Activated CD4-positive, alpha-beta T cell treated with anti-CD3 and anti-CD28 coated beads, Interleukin-2, Interleukin-4, amounts not matched to agents 100 ng/mL and 50 ng/mL, durations not matched to agents 16 hours and 8 hours (primary cell): ENCODE data around the gene SLC22A25.
"Not testable (repeated sequence)": the region's sequence is repeated elsewhere in the genome, so short reads cannot be mapped to it uniquely, and the experiment has no call there.

Source experiments
- DNase-seq: peaks from one replicate; pipeline ENCODE4 v3.0.0-alpha.2; 2020; ENCODE audit warnings: low spot score

The SLC22A25 gene

DNA sequence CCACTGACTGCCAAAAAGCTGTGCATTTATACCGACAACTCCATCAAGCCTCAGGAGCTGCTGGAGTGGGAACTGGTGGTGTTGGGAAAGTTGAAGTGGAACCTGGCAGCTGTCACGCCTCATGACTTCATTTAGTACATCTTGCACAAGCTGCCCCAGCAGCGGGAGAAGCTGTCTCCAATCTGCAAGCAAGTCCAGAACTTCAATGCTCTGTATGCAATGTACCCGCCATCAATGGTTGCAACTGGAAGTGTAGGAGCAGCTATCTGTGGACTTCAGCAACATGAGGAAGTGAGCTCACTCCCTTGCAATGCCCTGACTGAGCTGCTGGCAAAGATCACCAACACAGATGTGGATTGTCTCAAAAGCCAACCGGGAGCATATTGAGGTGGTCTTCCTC lies at the start of gene SLC22A25:
TSS of gene SLC22A25 (minus strand) at position 67 of the 400 bp plus-strand sequence. CDS start 13,947 bp downstream, outside the sequence.
- no peak for DNase-seq

DNA sequence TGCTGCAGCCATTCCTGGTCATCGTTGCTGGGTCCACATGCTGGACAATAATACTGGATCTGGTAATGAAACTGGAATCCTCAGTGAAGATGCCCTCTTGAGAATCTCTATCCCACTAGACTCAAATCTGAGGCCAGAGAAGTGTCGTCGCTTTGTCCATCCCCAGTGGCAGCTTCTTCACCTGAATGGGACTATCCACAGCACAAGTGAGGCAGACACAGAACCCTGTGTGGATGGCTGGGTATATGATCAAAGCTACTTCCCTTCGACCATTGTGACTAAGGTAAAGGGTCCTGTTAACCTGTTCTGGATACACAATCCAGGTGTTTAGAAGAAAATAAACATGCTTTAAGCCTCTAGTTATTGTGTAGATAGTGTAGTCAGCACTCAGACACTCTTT lies 46.9 kb upstream of the SLC22A25 start:
- DNase-seq: no peak

DNA sequence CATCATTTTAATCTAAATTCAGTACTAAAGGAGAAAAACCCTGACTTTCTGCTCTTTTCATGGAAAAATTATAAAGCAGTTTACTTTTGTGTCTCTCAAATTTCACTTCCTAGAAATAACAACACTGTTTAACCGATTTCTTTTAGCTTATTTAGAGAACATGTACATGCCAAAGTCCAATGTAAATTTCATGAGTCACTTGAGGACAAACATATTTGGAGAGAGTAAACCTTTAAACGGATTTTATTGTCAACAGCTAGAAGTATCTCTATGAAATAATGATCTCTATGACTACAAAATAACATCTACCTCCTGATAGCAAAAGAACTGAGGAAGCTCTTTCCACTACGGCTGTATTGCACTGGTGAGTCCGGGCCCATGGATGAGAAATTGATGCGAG lies 46.3 kb upstream of the SLC22A25 start:
- no peak for DNase-seq

DNA sequence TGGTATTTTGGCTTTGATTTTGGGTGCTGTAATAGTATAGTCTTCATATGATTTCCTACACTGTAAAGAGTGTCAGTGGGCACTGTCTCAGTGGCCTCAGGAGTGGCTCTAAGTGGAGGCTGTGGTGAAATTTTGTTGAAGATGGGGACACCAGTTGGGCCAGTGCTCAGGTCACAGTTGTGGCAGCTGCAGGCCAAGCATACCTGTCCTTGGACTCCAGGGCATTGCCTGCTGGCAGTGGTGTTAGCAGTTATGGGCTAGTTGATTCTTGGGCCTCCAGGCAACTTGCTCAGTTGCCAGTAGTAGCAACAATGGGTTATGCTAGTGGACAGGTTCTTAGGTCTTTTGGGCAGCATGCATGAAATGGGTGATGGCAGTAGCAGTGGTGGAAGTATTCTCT lies 39.2 kb upstream of the SLC22A25 start:
- no peak for DNase-seq

DNA sequence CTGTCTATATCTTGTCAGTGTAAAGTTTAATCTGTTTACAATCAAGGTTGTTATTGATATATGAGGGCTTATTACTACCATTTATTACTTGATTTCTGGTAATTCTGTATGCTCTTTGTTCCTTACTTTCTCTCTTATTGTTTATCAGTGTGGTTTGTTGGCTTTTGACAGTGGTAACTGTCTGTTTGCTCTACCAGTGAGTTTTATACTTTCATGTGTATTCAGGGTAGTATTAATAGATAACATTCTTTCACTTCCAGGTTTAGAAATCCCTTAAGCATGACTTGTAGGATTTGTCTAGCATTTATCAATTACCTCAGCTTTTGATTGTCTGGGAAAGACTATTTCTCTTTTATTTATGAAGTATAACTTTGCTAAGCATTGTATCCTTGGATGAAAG lies 37.5 kb upstream of the SLC22A25 start:
- no peak for DNase-seq

DNA sequence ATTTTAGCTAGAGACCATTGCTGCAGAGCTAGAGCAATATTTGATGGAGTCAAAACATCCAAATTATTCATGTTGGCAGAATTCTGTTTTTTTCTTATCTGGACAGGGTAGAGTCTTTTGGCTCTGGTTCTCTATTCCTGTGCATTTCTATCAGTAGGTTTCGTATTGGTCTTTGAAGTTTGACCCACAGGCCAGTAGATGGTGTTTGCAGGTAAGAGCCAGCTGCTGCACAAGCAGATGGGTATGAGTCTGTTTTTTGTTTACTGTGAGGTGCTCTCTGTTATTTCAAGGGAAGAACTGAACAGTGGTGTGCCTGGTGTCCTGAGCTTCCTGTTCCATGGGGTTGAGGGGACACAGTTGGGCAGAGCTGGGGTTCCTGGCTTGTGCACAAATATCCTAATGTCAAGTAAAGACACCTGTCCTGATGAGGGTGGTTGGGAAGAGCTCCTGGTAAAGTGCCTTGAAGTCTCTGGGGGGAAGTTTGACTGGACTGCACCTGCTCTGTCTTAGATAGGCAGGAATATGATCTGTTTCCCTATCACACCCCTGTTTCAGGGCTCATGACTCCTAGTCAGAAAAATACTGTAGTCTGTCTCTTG lies 34.0 kb upstream of the SLC22A25 start:
- no peak for DNase-seq

DNA sequence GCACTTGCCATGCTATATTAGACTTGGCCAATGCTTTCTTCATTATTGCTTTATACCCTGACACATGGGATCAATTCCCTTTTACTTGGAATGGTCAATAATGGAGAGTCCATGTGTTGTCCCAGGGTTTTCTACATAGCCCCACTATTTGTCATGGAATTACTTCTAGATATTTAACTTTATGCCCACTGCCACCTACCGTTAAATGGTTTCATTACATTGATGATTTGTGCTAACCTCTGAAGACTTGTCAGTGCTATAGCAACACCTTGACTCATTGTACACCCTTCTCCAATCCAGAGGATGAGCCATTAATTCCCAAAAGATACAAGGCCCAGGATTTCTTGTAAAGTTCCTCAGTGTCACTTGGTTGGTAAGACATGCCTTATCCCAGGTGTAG lies 31.4 kb upstream of the SLC22A25 start:
- DNase-seq: no peak

DNA sequence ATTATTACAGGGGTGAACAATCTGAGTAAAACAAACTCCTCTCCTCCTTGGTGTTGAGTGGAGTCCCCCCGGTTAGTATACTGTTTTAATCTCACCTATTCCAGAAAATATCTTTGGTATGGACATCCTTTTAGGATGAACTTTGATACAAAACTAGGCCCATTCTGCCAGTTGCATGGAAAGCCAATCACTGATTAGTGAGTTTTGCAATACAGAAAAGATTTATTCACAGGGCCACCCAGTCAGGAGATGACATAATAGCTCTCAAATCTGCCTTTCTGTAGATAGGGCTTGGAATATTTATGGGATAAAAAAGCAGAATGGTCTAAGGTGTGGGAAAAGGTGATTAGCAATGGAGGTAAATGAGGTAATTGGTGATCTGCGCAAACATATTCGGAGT lies 30.3 kb upstream of the SLC22A25 start:
- DNase-seq: no peak

DNA sequence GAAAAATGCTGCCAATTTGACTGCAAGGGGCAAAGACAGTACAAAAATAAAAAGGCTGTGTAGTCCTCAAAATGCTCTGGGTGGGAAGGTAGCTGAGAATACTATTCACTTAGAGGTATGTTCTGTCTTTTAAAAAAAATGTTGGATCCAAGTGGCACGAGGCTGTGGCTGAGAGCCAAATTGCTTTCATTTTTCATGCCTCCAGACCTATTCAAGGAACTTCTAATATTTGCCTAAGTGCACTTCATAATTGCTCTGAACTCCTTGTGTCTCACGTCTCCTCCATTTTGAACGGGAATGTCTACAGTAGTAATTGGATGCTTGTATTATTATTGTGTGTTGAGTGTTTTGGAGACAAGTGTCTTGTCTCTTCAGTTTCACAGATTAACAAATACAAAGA lies 19.1 kb upstream of the SLC22A25 start:
- no peak for DNase-seq

DNA sequence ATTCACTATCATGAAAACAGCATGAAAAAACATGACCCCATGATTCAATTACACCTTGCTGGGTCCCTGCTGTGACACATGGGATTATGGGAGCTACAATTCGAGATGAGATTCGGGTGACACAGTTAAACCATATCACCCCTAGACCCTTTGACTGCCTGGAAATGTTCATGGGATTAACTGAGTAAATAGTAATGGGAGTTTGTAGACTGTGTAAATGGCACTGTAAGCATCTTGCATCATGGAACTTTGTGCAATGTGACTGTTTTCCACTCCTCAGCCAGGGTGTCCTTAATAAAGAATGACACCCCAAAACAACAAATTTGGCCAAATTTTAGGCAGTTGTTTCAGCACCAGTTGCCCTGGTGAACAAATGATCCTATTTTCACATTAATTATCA lies 7.9 kb upstream of the SLC22A25 start:
- DNase-seq: no peak

DNA sequence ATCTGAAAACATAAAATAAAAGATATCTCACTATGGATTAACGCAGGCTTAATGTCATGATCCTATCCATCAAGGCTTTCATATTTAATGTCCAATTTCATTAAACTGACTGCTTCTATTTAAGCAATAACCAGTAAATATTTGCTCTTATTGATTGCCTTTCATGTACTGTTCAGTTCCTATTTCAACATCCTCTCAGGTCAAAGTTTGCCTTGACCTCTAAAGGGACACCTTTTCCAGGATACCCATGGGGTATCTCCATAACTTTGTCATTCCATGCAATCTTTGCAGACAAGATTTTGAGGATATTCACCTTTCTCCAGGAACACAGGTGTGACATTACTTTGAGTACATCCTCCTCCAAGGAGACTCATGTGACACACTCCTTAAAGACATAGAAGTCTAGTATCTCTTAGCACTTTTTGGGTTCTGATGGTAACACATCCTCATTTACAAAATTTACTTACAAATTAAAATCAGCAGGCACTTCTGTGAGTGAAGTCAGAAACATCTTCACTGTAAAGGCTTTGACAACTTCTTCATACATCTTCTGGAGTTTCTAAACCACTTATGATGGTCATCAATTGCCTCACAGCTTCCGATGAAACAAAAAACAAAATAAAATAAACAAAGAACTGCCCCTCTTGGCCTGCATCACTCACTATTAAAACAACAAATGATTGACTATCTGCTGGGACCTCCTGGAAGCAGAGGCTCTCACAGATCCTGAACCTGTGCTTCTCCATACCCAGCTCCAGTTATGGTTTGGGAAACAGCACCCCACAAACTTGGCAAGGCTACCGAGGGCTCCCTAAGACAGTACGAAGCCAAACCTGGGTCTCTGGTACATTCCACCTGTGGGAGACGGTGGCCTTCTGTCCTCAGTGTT lies 7.0 kb upstream of the SLC22A25 start:
- DNase-seq: no peak

DNA sequence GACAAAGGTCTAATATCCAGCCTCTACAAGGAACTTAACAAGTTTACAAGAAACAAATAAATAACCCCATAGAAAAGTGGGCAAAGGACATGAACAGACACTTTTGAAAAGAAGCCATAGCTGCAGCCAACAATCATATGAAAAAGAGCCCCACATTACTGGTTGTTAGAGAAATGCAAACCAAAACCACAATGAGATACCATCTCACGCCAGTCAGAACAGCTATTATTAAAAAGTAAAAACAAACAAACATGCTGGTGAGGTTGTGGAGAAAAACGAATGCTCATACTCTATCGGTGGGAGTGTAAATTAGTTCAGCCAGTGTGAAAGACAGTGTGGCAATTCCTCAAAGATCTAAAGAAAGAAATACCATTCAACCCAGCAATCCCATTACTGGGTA lies 5.6 kb upstream of the SLC22A25 start:
- no peak for DNase-seq

DNA sequence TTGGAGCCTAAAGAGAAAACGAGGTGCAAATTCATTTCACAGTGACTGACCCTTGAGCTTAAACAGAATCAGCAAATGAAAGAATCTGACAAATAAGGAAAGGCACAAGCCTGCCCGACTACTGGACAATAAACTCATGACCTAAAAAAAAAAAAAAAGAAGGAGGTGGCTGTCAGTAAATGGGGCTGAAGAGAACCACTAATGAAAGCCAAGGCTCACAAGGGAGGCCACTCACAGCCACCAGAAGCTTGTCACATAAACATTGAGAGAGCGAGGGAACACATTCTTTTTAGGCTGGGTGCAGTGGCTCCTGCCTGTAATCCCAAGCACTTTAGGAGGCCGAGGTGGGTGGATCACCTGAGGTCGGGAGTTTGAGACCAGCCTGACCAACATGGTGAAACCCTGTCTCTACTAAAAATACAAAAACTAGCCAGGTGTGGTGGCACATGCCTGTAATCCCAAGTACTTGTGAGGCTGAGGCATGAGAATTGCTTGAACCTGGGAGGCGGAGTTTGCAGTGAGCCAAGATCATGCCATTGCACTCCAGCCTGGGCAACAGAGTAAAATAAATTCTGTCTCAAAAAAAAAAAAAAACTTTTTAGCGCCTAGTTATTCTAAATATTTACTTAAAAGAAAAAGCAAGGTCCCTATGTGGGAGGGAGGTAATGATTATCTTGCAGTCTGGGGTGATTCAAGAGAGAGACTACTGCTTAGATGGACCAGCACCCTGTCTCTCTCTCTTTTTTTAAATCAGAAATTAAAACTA lies 4.0 kb upstream of the SLC22A25 start:
- not testable (repeated sequence) for DNase-seq

DNA sequence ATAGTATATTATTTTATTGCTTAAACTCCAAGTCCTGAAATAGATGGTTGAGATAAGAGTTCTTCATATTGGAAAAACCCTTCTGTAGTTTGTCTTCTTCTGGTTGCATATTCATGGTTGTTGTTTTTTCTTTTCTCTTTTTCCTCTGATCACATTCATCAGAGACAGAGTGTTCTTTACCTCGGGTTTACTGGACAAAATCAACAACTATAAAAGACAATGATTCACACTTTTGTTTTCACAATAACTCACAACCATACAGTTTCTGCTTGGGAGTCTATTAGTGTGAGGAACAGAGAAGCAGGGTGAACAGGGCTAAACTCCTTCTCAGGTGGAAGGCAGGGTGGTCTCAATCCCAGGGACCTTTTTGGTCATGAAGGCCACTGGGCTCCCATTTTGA lies 2.6 kb upstream of the SLC22A25 start:
- no peak for DNase-seq

DNA sequence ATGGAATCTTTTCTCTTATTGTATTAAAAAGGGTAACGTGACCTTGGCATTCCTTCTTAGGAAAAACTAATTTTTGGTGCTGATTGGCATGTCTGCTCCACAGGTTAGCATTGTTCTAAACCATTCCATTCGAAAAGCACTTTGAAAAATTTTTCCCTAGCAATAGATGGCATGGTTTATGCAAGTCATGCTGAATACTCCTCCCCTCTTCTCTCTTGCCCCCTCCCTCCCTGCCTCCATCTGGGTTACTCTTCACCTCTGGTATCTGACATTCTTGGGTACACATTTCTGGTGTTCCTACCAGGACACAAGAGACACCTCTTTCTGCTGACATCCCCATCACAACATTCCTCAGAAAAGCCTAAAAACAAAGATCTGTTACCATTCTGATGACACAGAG lies 1.5 kb upstream of the SLC22A25 start:
- no peak for DNase-seq

DNA sequence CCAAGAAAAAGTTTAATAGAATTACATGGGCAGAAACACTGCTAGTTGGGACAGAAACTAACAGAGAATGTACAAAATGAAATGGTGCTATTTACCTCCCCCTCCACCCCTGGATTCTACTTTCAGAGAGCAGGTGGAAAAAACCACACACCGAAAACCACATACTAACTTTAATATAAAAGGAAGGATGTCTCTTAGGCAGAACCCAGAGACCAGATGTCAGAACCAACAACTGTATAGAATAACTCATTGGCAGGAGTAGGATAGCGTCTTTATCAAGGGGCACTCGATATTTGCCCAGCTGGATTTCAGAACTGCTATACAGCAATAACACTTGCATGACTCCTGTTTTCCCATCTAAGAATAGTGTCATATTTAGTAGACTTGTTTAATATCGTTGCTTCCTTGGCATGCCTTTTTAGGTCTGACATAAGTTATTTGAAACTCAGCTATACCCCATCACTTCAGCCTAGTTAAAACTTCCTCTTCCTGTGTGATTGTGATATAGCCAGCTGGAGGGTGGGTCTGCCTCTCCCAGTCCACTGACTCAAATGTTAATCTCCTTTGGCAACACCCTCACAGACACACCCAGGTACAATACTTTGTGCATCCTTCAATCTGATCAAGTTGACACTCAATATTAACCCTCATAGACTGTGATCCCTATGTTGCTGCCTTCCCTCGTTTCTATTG lies 1.2 kb downstream of the SLC22A25 start:
- DNase-seq: no peak

DNA sequence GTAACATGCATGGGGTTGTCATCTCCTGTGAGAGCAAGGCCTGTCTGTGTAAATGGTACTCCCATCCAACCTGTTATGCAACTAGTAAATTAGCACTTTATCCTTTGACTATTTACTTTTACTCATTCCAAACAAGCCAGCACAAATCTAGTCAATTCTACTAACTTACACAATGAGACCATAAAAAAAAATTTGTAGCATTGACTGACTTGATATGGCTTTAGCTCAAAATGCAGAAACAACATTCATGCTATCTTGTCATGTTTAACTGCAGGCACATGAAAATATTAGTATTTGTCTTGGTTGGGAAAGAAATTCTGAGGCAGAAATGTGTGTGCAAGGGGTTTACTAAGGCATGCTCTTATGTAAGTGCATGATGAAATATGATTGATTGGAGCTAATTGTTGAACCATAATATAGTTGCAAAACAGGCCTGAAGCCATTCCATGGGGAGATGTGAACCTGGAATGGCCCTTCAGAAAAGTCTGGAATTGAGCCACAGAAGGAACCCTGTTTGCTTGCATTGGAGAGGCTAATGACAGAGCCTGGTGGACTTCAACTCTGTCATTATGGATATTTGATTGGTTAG lies 2.5 kb downstream of the SLC22A25 start:
- no peak for DNase-seq

DNA sequence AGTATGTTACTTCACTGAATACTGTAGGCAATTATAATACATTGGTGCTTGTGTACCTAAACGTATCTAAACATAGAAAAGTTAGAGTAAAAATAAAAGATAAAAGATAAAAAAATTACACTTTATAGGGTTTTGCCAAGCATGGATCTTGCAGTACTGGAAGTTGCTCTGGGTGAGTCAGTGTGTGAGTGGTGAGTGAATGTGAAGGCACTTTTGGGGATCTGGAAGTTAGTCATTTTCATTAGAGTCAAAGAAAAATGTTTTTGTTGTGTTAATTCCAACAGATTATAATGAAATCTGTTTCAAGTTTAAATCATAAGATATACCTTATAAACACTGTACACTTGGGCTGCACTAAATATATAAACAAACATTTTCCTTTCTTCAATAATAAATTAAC lies 3.3 kb downstream of the SLC22A25 start:
- DNase-seq: no peak

DNA sequence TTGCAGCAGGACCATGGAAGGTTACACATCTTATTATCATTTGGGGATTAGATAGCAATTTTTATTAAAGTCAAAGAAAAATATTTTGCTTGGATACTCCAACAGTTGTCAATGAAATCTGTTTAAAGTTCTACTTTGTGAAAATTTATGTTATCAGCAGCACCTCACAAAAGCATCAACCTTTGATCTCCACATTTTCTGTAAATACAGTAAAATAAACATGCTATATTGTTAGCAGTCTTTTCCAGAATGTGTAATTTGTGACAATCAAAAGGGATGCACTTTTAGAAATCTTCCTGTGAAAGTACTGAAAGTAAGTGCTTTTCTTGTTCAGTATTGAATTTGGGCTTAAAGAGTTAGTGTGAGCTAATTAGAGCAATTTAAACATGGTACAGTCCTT lies 4.1 kb downstream of the SLC22A25 start:
- no peak for DNase-seq

DNA sequence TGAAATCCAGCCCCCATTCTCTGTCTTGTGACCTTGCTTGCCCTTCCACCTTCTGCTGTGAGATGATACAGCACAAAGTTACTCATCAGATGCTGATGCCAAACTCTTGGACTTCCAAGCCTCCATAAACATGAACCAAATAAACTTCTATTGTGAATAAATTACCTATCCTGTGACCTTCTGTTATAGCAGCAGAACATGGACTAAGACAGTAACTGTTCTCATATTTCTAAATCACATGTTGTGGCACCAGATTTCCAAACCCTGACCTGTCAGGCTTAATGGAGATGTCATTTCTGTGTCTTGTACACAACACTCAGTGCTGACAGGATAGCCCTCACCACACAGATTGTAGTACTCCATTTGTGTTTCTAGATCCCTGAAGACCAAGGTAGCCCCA lies 6.0 kb downstream of the SLC22A25 start:
- DNase-seq: no peak

DNA sequence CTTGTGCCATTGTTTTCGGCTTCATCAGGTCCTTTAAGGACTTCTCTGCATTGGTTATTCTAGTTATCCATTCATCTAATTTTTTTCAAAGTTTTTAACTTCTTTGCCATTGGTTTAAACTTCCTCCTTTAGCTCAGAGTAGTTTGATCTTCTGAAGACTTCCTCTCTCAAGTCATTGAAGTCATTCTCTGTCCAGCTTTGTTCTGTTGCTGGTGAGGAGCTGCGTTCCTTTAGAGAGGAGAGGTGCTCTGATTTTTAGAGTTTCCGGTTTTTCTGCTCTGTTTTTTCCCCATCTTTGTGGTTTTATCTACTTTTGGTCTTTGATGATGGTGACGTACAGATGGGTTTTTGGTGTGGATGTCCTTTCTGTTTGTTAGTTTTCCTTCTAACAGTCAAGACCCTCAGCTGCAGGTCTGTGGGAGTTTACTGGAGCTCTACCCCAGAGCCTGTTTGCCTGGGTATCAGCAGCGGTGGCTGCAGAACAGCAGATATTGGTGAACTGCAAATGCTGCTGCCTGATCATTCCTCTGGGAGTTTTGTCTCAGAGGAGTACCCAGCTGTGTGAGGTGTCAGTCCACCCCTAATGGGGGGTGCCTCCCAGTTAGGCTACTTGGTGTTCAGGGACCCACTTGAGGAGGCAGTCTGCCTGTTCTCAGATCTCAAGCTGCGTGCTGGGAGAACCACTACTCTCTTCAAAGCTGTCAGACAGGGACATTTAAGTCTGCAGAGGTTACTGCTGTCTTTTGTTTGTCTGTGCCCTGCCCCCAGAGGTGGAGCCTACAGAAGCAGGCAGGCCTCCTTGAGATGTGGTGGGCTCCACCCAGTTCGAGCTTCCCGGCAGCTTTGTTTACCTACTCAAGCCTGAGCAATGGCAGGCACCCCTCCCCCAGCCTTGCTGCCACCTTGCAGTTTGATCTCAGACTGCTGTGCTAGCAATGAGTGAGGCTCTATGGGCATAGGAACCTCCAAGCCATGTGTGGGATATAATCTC lies 7.6 kb downstream of the SLC22A25 start:
- DNase-seq: not testable (repeated sequence)
